Ishikawa (cell line): ENCODE measurements around the gene SEC22B.

ENCODE experiments used
- CREB1 ChIP-seq: IDR thresholded peaks from 2 replicates; pipeline ENCODE4 v1.6.1; 2012; ENCODE audit warnings: low read depth
- EGR1 ChIP-seq: IDR thresholded peaks from 2 replicates; pipeline ENCODE4 v1.6.1; 2012
- EP300 ChIP-seq: IDR thresholded peaks from 2 replicates; pipeline ENCODE4 v1.6.1; 2012; ENCODE audit warnings: borderline replicate concordance
- MAX ChIP-seq: IDR thresholded peaks from 2 replicates; pipeline ENCODE4 v1.6.1; 2012
- NFIC ChIP-seq: IDR thresholded peaks from 2 replicates; pipeline ENCODE4 v1.6.1; 2012
- RAD21 ChIP-seq: IDR thresholded peaks from 2 replicates; pipeline ENCODE4 v1.6.1; 2012; ENCODE audit warnings: low read depth
- REST ChIP-seq: IDR thresholded peaks from 2 replicates; pipeline ENCODE4 v1.6.1; 2012; ENCODE audit warnings: low read depth, mild to moderate bottlenecking
- TAF1 ChIP-seq: IDR thresholded peaks from 2 replicates; pipeline ENCODE4 v1.6.1; 2012; ENCODE audit warnings: low read depth, mild to moderate bottlenecking
- TCF12 ChIP-seq: IDR thresholded peaks from 2 replicates; pipeline ENCODE4 v1.6.1; 2012; ENCODE audit warnings: low read depth
- YY1 ChIP-seq: IDR thresholded peaks from 2 replicates; pipeline ENCODE4 v1.6.1; 2012; ENCODE audit warnings: low read depth

- TF ChIP-seq TAF1 (no peak), NFIC (no peak), EP300 (no peak), EGR1 (no peak), YY1 (no peak), MAX (no peak), CREB1 (no peak), RAD21 (no peak), REST (no peak), TCF12 (no peak)
Observed at GRCh38 chr1:120133228-120133927, 42.9 kb downstream of the SEC22B start.
